EH (cell line): ENCODE measurements around the gene PTPRR.

Source experiments
- DNase-seq: peaks from one replicate; pipeline ENCODE4 v3.0.0-alpha.2; 2015; ENCODE audit warnings: low read depth

PTPRR gene

GRCh38 chr12:70645494-70646317, 274.8 kb downstream of the PTPRR start:
- DNase-seq = peak; percentile 95

GRCh38 chr12:70644861-70645260, 275.7 kb downstream of the PTPRR start:
- no peak for DNase-seq

GRCh38 chr12:70643939-70644338, 276.6 kb downstream of the PTPRR start:
- DNase-seq = no peak

GRCh38 chr12:70641691-70642090, 278.8 kb downstream of the PTPRR start:
- no peak for DNase-seq

- DNase-seq = no peak
Measured at GRCh38 chr12:70640901-70641300, 279.6 kb downstream of the PTPRR start.

GRCh38 chr12:70639535-70639934, 281.0 kb downstream of the PTPRR start:
- DNase-seq = no peak

GRCh38 chr12:70638639-70639360, 281.7 kb downstream of the PTPRR start:
- peak; percentile 47 for DNase-seq

- DNase-seq = no peak
Measured at GRCh38 chr12:70637303-70638085, 283.0 kb downstream of the PTPRR start, which contains the start of gene PTPRB. TSS of gene PTPRB (minus strand) at chr12:70637429. CDS start at chr12:70637395, 34 bp downstream.

- DNase-seq = no peak
Measured at GRCh38 chr12:70635755-70636154, 284.8 kb downstream of the PTPRR start.

- DNase-seq = peak; percentile 57
Measured at GRCh38 chr12:70628701-70629480, 291.6 kb downstream of the PTPRR start.

- no peak for DNase-seq
Measured at GRCh38 chr12:70627677-70628076, 292.9 kb downstream of the PTPRR start.

- no peak for DNase-seq
Measured at GRCh38 chr12:70626180-70626579, 294.4 kb downstream of the PTPRR start.

- DNase-seq = peak; percentile 34
Measured at GRCh38 chr12:70619471-70620152, 300.9 kb downstream of the PTPRR start.

- DNase-seq = no peak
Measured at GRCh38 chr12:70618371-70618770, 302.2 kb downstream of the PTPRR start.

- DNase-seq = no peak
Measured at GRCh38 chr12:70617450-70617849, 303.1 kb downstream of the PTPRR start.

- no peak for DNase-seq
Measured at GRCh38 chr12:70615174-70615866, 305.2 kb downstream of the PTPRR start.

GRCh38 chr12:70609739-70610491, 310.6 kb downstream of the PTPRR start:
- DNase-seq = peak; percentile 52

- DNase-seq = no peak
Measured at GRCh38 chr12:70609203-70609602, 311.3 kb downstream of the PTPRR start.

- no peak for DNase-seq
Measured at GRCh38 chr12:70608184-70608583, 312.4 kb downstream of the PTPRR start.

GRCh38 chr12:70607107-70607506, 313.4 kb downstream of the PTPRR start:
- DNase-seq = no peak
